GM23338 (cell line): Measurements from ENCODE around the gene IL12A. TPM values are rescaled to one million over a fixed set of nuclear protein-coding genes. Genes with fewer than 3 reads are reported as not detected.

Source experiments
- ATAC-seq: fragments of 200-7000 bp; cut with Tn5 transposase; 3 replicates; pipeline ENCODE4 v1.9.1; 2020
- DNase-seq: peaks from one replicate; pipeline ENCODE4 v3.0.0-alpha.2; 2015; ENCODE audit warnings: low spot score
- H2AFZ ChIP-seq: fragments of 200-600 bp; sonication (generic); 2 replicates; pipeline ENCODE4 v1.8.0; 2016; ENCODE audit warnings: antibody characterized with exemption, mild to moderate bottlenecking, moderate library complexity
- H3F3A ChIP-seq: fragments of 200-600 bp; sonication (generic); replicated peaks from 2 replicates; pipeline ENCODE4 v1.8.0; 2017; ENCODE audit warnings: antibody characterized with exemption, mixed run types, low read depth
- H3K27ac ChIP-seq: fragments of 200-600 bp; sonication (generic); 2 replicates; pipeline ENCODE4 v1.6.1; 2016; ENCODE audit warnings: low read depth
- H3K27me3 ChIP-seq: fragments of 200-600 bp; sonication (generic); 2 replicates; pipeline ENCODE4 v1.8.0; 2016; ENCODE audit warnings: mild to moderate bottlenecking, mixed run types, moderate library complexity; ENCODE audit not compliant: insufficient read depth
- H3K36me3 ChIP-seq: fragments of 200-600 bp; sonication (generic); 2 replicates; pipeline ENCODE4 v1.8.0; 2016; ENCODE audit warnings: mild to moderate bottlenecking; ENCODE audit not compliant: insufficient read depth
- H3K4me1 ChIP-seq: fragments of 200-600 bp; sonication (generic); 2 replicates; pipeline ENCODE4 v1.8.0; 2016; ENCODE audit warnings: mild to moderate bottlenecking, moderate library complexity; ENCODE audit not compliant: insufficient read depth
- H3K4me2 ChIP-seq: fragments of 200-600 bp; sonication (generic); 2 replicates; pipeline ENCODE4 v1.7.1; 2017; ENCODE audit warnings: mixed run types
- H3K4me3 ChIP-seq: fragments of 200-600 bp; sonication (generic); 2 replicates; pipeline ENCODE4 v1.6.1; 2016; ENCODE audit warnings: mixed run types
- H3K79me2 ChIP-seq: fragments of 200-600 bp; sonication (generic); replicated peaks from 2 replicates; pipeline ENCODE4 v1.8.0; 2017; ENCODE audit warnings: mild to moderate bottlenecking; ENCODE audit not compliant: insufficient read depth
- H3K9me2 ChIP-seq: fragments of 200-600 bp; sonication (generic); 2 replicates; pipeline ENCODE4 v1.8.0; 2017; ENCODE audit not compliant: insufficient read depth
- H4K20me1 ChIP-seq: fragments of 200-600 bp; sonication (generic); replicated peaks from 2 replicates; pipeline ENCODE4 v1.8.0; 2017; ENCODE audit warnings: mild to moderate bottlenecking; ENCODE audit not compliant: insufficient read depth
- H3K27ac Mint-ChIP-seq: 2 replicates; pipeline ENCODE4 v1.8.0; 2020; ENCODE audit warnings: inconsistent platforms, mild to moderate bottlenecking, moderate library complexity, mixed read lengths
- H3K27me3 Mint-ChIP-seq: 3 replicates; pipeline ENCODE4 v1.8.0; 2022; ENCODE audit warnings: low read depth, mild to moderate bottlenecking, moderate library complexity, mixed read lengths, inconsistent platforms; ENCODE audit not compliant: insufficient read depth, poor library complexity
- H3K36me3 Mint-ChIP-seq: 3 replicates; pipeline ENCODE4 v1.8.0; 2021; ENCODE audit warnings: low read depth, mild to moderate bottlenecking, inconsistent platforms, moderate library complexity, mixed read lengths
- H3K4me1 Mint-ChIP-seq: 3 replicates; pipeline ENCODE4 v1.8.0; 2020; ENCODE audit warnings: mild to moderate bottlenecking, inconsistent platforms, mixed read lengths
- H3K4me3 Mint-ChIP-seq: 3 replicates; pipeline ENCODE4 v1.8.0; 2021; ENCODE audit warnings: moderate library complexity, mild to moderate bottlenecking, inconsistent platforms, mixed read lengths
- H3K9me3 Mint-ChIP-seq: 3 replicates; pipeline ENCODE4 v1.8.0; 2020; ENCODE audit warnings: moderate library complexity, mild to moderate bottlenecking, inconsistent platforms, mixed read lengths
- CTCF ChIP-seq, 2 experiments: fragments of 200-600 bp in 1 of 2; sonication (generic) in 1 of 2; conservative IDR thresholded peaks; 2 replicates each; pipeline versions ENCODE4 v1.5.1 to v1.6.1; 2016 to 2017; ENCODE audit warnings: antibody characterized with exemption in 2 of 2, low read depth in 2 of 2, mild to moderate bottlenecking in 2 of 2, moderate library complexity in 1 of 2
- JUNB ChIP-seq: IDR thresholded peaks from one replicate; pipeline ENCODE4 v1.6.1; 2016; ENCODE audit warnings: antibody characterized with exemption; ENCODE audit not compliant: unreplicated experiment
- STAT1 ChIP-seq: IDR thresholded peaks from one replicate; pipeline ENCODE4 v1.6.1; 2016; ENCODE audit warnings: antibody characterized with exemption; ENCODE audit not compliant: unreplicated experiment
- ZNF114 ChIP-seq: fragments of 250-450 bp; sonication (Bioruptor Pico); IDR thresholded peaks from 2 replicates; pipeline ENCODE4 v1.5.0; 2020; ENCODE audit warnings: mild to moderate bottlenecking, moderate library complexity
- ZNF462 ChIP-seq: fragments of 250-450 bp; sonication (Bioruptor Pico); IDR thresholded peaks from 2 replicates; pipeline ENCODE4 v1.5.0; 2020; ENCODE audit warnings: mild to moderate bottlenecking, moderate library complexity
- polyA plus RNA-seq: library from polyadenylated mRNA; unstranded; fragments of >200 nt; fragmentation: Nextera tagmentation; extraction: Ambion mirVana; gene quantifications from 2 replicates; pipeline ENCODE4 v1.2.1, GENCODE V29; 2016
- total RNA-seq: library from RNA; depleted of rRNA; stranded (reverse); fragments of >200 nt; shearing (Covaris generic); gene quantifications from 2 replicates; pipeline ENCODE4 v1.2.3, GENCODE V29; 2014

Gene IL12A
- total and polyA plus RNA-seq, 2 experiments from 2014 or later, result 0.69 to 1.3 TPM

- Mint-ChIP-seq H3K4me1 (no peaks in the 10 kb centered on the region; the same call in 2 of the 3 replicates), H3K27me3 (peaks cover 2% of the 10 kb centered on the region), H3K27ac (no peak overlapping the region), H3K36me3 (no peaks in the 10 kb centered on the region), H3K9me3 (peaks cover 5% of the 10 kb centered on the region; the same call in 1 of the 3 replicates), H3K4me3 (no peak overlapping the region)
- no peaks in the 10 kb centered on the region for H3F3A ChIP-seq
- H3K4me3 ChIP-seq, result no peak overlapping the region
- H3K36me3 ChIP-seq, result no peaks in the 10 kb centered on the region
- no peaks in the 10 kb centered on the region for H3K79me2 ChIP-seq
- H3K4me1 ChIP-seq, result no peaks in the 10 kb centered on the region
- no peaks in the 10 kb centered on the region for H4K20me1 ChIP-seq
- ATAC-seq (peak; percentile 80), DNase-seq (peak; percentile 43)
- TF ChIP-seq CTCF (conservative IDR thresholded peaks at IDR 0.05; ENCODE audit: low read depth in 2 of 2) (peak; percentile 19 to 27; a peak in 3 of 4 replicates), JUNB (no peak), ZNF114 (no peak), ZNF462 (CRISPR knock-in tag) (0 out of 2 replicates have a peak, but pooled peaks have one; percentile 12), STAT1 (no peak)
- H3K9me2 ChIP-seq, result no peaks in the 10 kb centered on the region
- no peaks in the 10 kb centered on the region for H3K27me3 ChIP-seq
- no peak overlapping the region for H2AFZ ChIP-seq
- H3K27ac ChIP-seq, result no peak overlapping the region
- H3K4me2 ChIP-seq, result no peak overlapping the region
These were observed 6.1 kb upstream of the IL12A start for GRCh38 chr3:159982442-159982974.
